DND-41 (cell line): Measurements from ENCODE around the gene HOXD9.

Source experiments
- ATAC-seq: fragments of 200-7000 bp; cut with Tn5 transposase; 3 replicates; pipeline ENCODE4 v1.9.1; 2021; ENCODE audit warnings: low read depth; ENCODE audit not compliant: insufficient read depth
- DNase-seq: peaks from one replicate; pipeline ENCODE4 v3.0.0-alpha.2; 2020
- H2AFZ ChIP-seq: 2 replicates; pipeline ENCODE4 v1.6.0; 2012; ENCODE audit warnings: low read depth, low read length
- H3K27ac ChIP-seq: 2 replicates; pipeline ENCODE4 v1.5.1; 2012; ENCODE audit warnings: low read length, inconsistent platforms
- H3K27me3 ChIP-seq: fragments of 200-600 bp; sonication (generic); 2 replicates; pipeline ENCODE4 v1.6.0; 2012; ENCODE audit warnings: low read length, mild to moderate bottlenecking, inconsistent platforms; ENCODE audit not compliant: insufficient read depth, poor library complexity
- H3K36me3 ChIP-seq: 2 replicates; pipeline ENCODE4 v1.5.1; 2012; ENCODE audit warnings: low read length, inconsistent platforms; ENCODE audit not compliant: insufficient read depth
- H3K4me1 ChIP-seq: 2 replicates; pipeline ENCODE4 v1.5.1; 2012; ENCODE audit warnings: mild to moderate bottlenecking, low read length; ENCODE audit not compliant: insufficient read depth
- H3K4me2 ChIP-seq: 2 replicates; pipeline ENCODE4 v1.6.0; 2012; ENCODE audit warnings: mild to moderate bottlenecking, moderate library complexity, low read length, inconsistent platforms; ENCODE audit not compliant: insufficient read depth
- H3K4me3 ChIP-seq, 2 experiments: fragments of 200-600 bp in 1 of 2; shearing (Covaris generic) in 1 of 2; 2 replicates each; pipeline ENCODE4 v1.5.1; 2012 to 2016; ENCODE audit warnings: inconsistent platforms in 2 of 2, low read length in 2 of 2, mild to moderate bottlenecking in 2 of 2, low read depth in 1 of 2, moderate library complexity in 1 of 2
- H3K79me2 ChIP-seq: 2 replicates; pipeline ENCODE4 v1.6.0; 2012; ENCODE audit warnings: low read length, inconsistent platforms; ENCODE audit not compliant: insufficient read depth
- H3K9ac ChIP-seq: 2 replicates; pipeline ENCODE4 v1.6.0; 2012; ENCODE audit warnings: low read depth, mild to moderate bottlenecking, inconsistent platforms, low read length, moderate library complexity
- H3K9me3 ChIP-seq: 2 replicates; pipeline ENCODE4 v1.5.1; 2012; ENCODE audit warnings: low read length, moderate library complexity, mild to moderate bottlenecking, inconsistent platforms; ENCODE audit not compliant: insufficient read depth, severe bottlenecking
- H4K20me1 ChIP-seq: 2 replicates; pipeline ENCODE4 v1.6.0; 2012; ENCODE audit warnings: low read length; ENCODE audit not compliant: insufficient read depth
- EZH2 ChIP-seq: IDR thresholded peaks from 3 replicates; pipeline ENCODE4 v1.6.1; 2012; ENCODE audit warnings: borderline replicate concordance, low read depth, mild to moderate bottlenecking, moderate library complexity, low read length, inconsistent platforms; ENCODE audit not compliant: severe bottlenecking
- TF ChIP-seq, protein P1 (sequence below): IDR thresholded peaks from 2 replicates; pipeline ENCODE4 v1.5.1; 2012; ENCODE audit warnings: borderline replicate concordance, low read length, moderate library complexity, mild to moderate bottlenecking; ENCODE audit not compliant: poor library complexity, severe bottlenecking; ENCODE audit errors: extremely low read depth

Gene HOXD9

DNA sequence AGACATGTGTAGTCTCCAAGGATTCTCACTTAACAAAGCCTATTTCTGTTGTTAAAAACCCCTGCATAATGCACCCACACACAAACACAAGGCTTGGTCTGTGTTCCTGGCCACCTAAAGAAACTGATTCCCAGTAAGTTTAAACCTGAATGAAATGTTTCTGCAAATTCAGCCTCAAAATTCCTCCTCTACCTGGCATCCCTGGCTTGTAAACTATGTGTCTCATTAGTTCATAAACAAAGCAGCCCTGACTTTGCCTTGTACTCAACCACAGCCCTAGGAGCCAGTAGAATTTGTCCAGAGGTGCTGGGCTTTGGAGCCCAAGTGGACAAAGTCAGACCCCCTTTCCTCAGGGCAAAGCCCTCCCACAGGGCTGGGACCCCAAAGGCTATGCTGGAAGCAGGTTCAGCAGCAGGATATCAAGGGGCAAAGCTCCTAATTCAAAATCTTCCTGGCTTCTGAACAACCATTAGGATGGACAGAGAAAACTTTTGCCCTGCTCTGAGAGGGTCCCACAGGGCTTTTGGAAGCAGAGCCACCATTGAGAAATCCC is 32.6 kb upstream of the HOXD9 start:
- Histone ChIP-seq H3K4me2 (no peak overlapping the region), H3K4me1 (peaks cover 28% of the 10 kb centered on the region), H3K27ac (no peak overlapping the region), H3K9ac (no peak overlapping the region), H4K20me1 (no peaks in the 10 kb centered on the region), H3K4me3 (no peak overlapping the region), H3K9me3 (no peaks in the 10 kb centered on the region), H3K79me2 (peaks cover 19% of the 10 kb centered on the region), H3K36me3 (no peaks in the 10 kb centered on the region), H3K27me3 (no peaks in the 10 kb centered on the region), H2AFZ (no peak overlapping the region)
- ATAC-seq (no peak), DNase-seq (no peak)
- TF ChIP-seq EZH2: no peak
- TF ChIP-seq, protein P1, sequence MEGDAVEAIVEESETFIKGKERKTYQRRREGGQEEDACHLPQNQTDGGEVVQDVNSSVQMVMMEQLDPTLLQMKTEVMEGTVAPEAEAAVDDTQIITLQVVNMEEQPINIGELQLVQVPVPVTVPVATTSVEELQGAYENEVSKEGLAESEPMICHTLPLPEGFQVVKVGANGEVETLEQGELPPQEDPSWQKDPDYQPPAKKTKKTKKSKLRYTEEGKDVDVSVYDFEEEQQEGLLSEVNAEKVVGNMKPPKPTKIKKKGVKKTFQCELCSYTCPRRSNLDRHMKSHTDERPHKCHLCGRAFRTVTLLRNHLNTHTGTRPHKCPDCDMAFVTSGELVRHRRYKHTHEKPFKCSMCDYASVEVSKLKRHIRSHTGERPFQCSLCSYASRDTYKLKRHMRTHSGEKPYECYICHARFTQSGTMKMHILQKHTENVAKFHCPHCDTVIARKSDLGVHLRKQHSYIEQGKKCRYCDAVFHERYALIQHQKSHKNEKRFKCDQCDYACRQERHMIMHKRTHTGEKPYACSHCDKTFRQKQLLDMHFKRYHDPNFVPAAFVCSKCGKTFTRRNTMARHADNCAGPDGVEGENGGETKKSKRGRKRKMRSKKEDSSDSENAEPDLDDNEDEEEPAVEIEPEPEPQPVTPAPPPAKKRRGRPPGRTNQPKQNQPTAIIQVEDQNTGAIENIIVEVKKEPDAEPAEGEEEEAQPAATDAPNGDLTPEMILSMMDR: no peak

DNA sequence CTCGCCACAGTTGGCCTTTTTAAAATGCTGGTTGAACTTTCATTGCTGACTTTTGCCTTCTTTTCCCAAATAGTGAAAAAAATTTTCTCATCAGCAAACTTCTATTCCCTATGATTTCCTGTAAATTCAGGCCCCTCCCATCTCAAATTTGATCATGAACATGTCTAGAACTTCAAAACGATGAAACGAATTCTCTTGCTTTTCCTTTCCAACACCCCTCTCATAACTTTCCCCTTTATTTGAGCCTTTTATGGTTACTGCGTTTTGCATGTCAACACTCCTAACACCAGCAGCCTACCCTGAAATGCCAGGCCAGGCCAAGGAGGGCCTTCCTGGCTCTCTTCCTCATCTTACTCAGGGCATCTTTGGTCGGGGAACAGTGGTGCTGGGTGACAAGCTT is 31.7 kb upstream of the HOXD9 start:
- H4K20me1 ChIP-seq: no peaks in the 10 kb centered on the region
- no peak overlapping the region for H3K9ac ChIP-seq
- H2AFZ ChIP-seq: no peak overlapping the region
- DNase-seq: no peak
- ATAC-seq: no peak
- no peak overlapping the region for H3K4me2 ChIP-seq
- H3K27me3 ChIP-seq: no peaks in the 10 kb centered on the region
- TF ChIP-seq, protein P1: no peak
- TF ChIP-seq EZH2: no peak
- H3K36me3 ChIP-seq: no peaks in the 10 kb centered on the region
- no peak overlapping the region for H3K4me3 ChIP-seq
- peaks cover 37% of the 10 kb centered on the region for H3K4me1 ChIP-seq
- peaks cover 26% of the 10 kb centered on the region for H3K79me2 ChIP-seq
- no peaks in the 10 kb centered on the region for H3K9me3 ChIP-seq
- H3K27ac ChIP-seq: no peak overlapping the region

DNA sequence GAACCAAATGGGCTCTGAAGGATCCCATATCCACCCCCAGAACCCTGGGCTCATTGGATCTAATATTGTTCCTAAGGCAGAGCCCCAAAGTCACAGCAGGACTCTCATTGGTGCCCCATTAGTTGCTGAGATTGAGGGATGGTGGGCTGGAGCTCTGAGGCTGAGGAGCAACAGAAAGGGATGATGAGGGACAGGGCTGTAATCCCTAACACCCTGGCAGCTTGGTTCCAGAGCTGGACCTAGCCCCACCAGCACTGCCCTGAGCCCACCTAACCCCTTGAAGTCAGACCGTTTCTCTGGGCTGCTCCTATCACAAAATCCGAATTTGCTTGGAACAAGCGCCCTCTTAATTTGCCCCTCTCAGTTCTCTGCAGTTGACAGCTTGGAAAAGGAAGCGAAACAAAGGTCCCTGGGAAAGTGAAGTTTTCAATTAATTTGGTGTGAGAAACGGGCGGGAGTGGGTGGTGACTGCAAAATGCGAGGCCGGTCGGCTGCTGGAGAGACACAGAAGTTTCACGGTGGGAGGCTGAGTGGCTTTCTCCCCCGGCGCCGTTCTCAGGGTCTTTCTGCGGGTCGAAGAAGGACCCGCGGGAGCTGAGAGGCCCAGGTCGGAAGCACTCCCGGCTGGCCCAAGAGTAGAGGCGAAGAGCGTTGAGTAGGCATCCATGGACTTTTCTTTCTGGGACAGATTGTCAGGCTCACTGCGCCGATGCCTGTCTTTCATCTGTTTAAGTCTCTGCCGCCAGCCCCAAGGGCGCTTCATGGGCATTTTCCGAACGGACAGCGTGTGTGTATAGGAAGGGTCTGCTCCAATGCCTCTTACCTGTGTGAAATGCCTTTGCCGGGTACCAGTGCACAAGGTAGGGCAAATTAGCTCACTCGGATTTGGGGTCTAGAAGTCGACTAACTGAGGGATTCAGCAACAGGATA is 30.9 kb upstream of the HOXD9 start:
- peaks cover 26% of the 10 kb centered on the region for H3K79me2 ChIP-seq
- H2AFZ ChIP-seq: no peak overlapping the region
- H3K9me3 ChIP-seq: no peaks in the 10 kb centered on the region
- H3K9ac ChIP-seq: no peak overlapping the region
- no peaks in the 10 kb centered on the region for H4K20me1 ChIP-seq
- no peak for ATAC-seq
- no peak overlapping the region for H3K27ac ChIP-seq
- H3K27me3 ChIP-seq: no peaks in the 10 kb centered on the region
- H3K4me1 ChIP-seq: peaks cover 37% of the 10 kb centered on the region
- TF ChIP-seq EZH2: no peak
- TF ChIP-seq, protein P1: no peak
- no peaks in the 10 kb centered on the region for H3K36me3 ChIP-seq
- no peak for DNase-seq
- H3K4me2 ChIP-seq: no peak overlapping the region
- no peak overlapping the region for H3K4me3 ChIP-seq
